Hepatocyte (in vitro differentiated cells): Measurements from ENCODE around the gene CYTH2. TPM values are rescaled to one million over a fixed set of nuclear protein-coding genes. Genes with fewer than 3 reads are reported as not detected.

Experiments
- DNase-seq: peaks from one replicate; pipeline ENCODE4 v3.0.0-alpha.2; 2016; ENCODE audit warnings: low spot score
- H2AFZ ChIP-seq: fragments of 200-600 bp; sonication (generic); 2 replicates; pipeline ENCODE4 v1.6.0; 2016; ENCODE audit warnings: antibody characterized with exemption, mild to moderate bottlenecking
- H3K27ac ChIP-seq: fragments of 200-600 bp; sonication (generic); 2 replicates; pipeline ENCODE4 v1.5.1; 2016; ENCODE audit warnings: mild to moderate bottlenecking
- H3K27me3 ChIP-seq: fragments of 200-600 bp; sonication (generic); 2 replicates; pipeline ENCODE4 v1.6.1; 2016
- H3K36me3 ChIP-seq: fragments of 200-600 bp; sonication (generic); replicated peaks from 2 replicates; pipeline ENCODE4 v1.5.1; 2016; ENCODE audit warnings: low read depth; ENCODE audit not compliant: insufficient read depth
- H3K4me1 ChIP-seq: fragments of 200-600 bp; sonication (generic); 2 replicates; pipeline ENCODE4 v1.5.1; 2016; ENCODE audit warnings: mild to moderate bottlenecking, moderate library complexity; ENCODE audit not compliant: insufficient read depth
- H3K4me2 ChIP-seq: fragments of 200-600 bp; sonication (generic); 2 replicates; pipeline ENCODE4 v1.6.0; 2016
- H3K4me3 ChIP-seq: fragments of 200-600 bp; sonication (generic); 2 replicates; pipeline ENCODE4 v1.5.1; 2016; ENCODE audit warnings: mild to moderate bottlenecking
- H3K79me2 ChIP-seq: fragments of 200-600 bp; sonication (generic); 2 replicates; pipeline ENCODE4 v1.6.0; 2017; ENCODE audit warnings: mild to moderate bottlenecking
- H3K9me2 ChIP-seq: fragments of 200-600 bp; sonication (generic); replicated peaks from 2 replicates; pipeline ENCODE4 v1.6.0; 2017; ENCODE audit warnings: mild to moderate bottlenecking; ENCODE audit not compliant: insufficient read depth
- H3K9me3 ChIP-seq: fragments of 200-600 bp; sonication (generic); 2 replicates; pipeline ENCODE4 v1.5.1; 2016; ENCODE audit warnings: low read depth, mild to moderate bottlenecking
- H4K20me1 ChIP-seq: fragments of 200-600 bp; sonication (generic); 2 replicates; pipeline ENCODE4 v1.6.0; 2016; ENCODE audit warnings: mild to moderate bottlenecking; ENCODE audit not compliant: insufficient read depth, poor library complexity, severe bottlenecking
- EZH2 ChIP-seq: fragments of 200-600 bp; sonication (generic); IDR thresholded peaks from 2 replicates; pipeline ENCODE4 v1.6.1; 2016; ENCODE audit warnings: antibody characterized with exemption, mild to moderate bottlenecking, borderline replicate concordance
- EZH2phosphoT487 ChIP-seq: fragments of 200-600 bp; sonication (generic); IDR thresholded peaks from one replicate; pipeline ENCODE4 v1.6.1; 2018; ENCODE audit warnings: antibody characterized with exemption, mild to moderate bottlenecking, low read depth, moderate library complexity; ENCODE audit not compliant: unreplicated experiment, severe bottlenecking
- WGBS: methylation state at CpG from one replicate; pipeline ENCODE4 v1.1.6; 2016; ENCODE audit warnings: low lambda C conversion rate; ENCODE audit errors: missing lambda C conversion rate; 5-methylcytosine and 5-hydroxymethylcytosine counted together
- polyA plus RNA-seq: library from polyadenylated mRNA; unstranded; fragments of >200 nt; fragmentation: Nextera tagmentation; extraction: Ambion mirVana; gene quantifications from 2 replicates; pipeline ENCODE4 v1.2.1, GENCODE V29; 2016
- total RNA-seq: library from RNA; depleted of rRNA; stranded (reverse); fragments of >200 nt; gene quantifications from 2 replicates; pipeline ENCODE4 v1.2.3, GENCODE V29; 2014
- TF ChIP-seq, protein P1 (sequence below): fragments of 200-600 bp; sonication (generic); IDR thresholded peaks from 2 replicates; pipeline ENCODE4 v1.5.1; 2016; ENCODE audit warnings: antibody characterized with exemption, mild to moderate bottlenecking; ENCODE audit not compliant: poor library complexity

Gene CYTH2
- total and polyA plus RNA-seq, 2 experiments from 2014 or later: 63.1 to 80.1 TPM

DNA sequence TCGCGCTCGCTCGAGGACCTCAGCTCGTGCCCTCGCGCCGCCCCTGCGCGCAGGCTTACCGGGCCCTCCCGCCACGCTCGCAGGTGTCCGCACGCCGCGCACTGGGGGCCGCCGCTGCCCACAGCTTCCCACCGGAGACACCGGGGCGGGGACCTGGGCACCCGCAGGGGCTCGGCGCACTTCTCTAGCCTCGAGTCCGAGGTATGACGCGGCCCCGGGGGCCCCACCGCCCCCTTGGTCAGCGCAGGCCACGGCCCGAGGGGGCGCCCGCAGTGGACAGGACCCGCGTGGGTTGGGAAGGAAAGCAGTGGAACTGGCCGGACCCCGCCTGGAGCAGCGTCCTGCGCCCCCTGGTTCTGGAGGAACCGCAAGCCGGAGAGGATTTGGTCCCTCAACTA, 25.4 kb upstream of the CYTH2 start:
- TF ChIP-seq, protein P1, sequence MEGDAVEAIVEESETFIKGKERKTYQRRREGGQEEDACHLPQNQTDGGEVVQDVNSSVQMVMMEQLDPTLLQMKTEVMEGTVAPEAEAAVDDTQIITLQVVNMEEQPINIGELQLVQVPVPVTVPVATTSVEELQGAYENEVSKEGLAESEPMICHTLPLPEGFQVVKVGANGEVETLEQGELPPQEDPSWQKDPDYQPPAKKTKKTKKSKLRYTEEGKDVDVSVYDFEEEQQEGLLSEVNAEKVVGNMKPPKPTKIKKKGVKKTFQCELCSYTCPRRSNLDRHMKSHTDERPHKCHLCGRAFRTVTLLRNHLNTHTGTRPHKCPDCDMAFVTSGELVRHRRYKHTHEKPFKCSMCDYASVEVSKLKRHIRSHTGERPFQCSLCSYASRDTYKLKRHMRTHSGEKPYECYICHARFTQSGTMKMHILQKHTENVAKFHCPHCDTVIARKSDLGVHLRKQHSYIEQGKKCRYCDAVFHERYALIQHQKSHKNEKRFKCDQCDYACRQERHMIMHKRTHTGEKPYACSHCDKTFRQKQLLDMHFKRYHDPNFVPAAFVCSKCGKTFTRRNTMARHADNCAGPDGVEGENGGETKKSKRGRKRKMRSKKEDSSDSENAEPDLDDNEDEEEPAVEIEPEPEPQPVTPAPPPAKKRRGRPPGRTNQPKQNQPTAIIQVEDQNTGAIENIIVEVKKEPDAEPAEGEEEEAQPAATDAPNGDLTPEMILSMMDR: no peak
- TF ChIP-seq EZH2phosphoT487 (no peak), EZH2 (no peak)
- Histone ChIP-seq H3K4me3 (no peak overlapping the region), H3K9me2 (no peaks in the 10 kb centered on the region), H3K79me2 (peaks cover 16% of the 10 kb centered on the region), H3K27me3 (peaks cover 7% of the 10 kb centered on the region), H3K27ac (no peak overlapping the region), H4K20me1 (no peaks in the 10 kb centered on the region), H3K4me1 (peaks cover 7% of the 10 kb centered on the region), H3K4me2 (peak overlapping the region; percentile 33), H2AFZ (no peak overlapping the region), H3K36me3 (no peaks in the 10 kb centered on the region), H3K9me3 (no peaks in the 10 kb centered on the region)
- 46% methylated on average over 37 of the region's 45 CpGs for WGBS
- DNase-seq: no peak

- Histone ChIP-seq H3K4me3 (no peak overlapping the region), H3K27me3 (peaks cover 7% of the 10 kb centered on the region), H3K79me2 (peaks cover 16% of the 10 kb centered on the region), H3K36me3 (no peaks in the 10 kb centered on the region), H3K9me2 (no peaks in the 10 kb centered on the region), H3K4me2 (peak overlapping the region; percentile 76), H3K27ac (peak overlapping the region; percentile 64), H3K9me3 (no peaks in the 10 kb centered on the region), H2AFZ (peak overlapping the region; percentile 47), H3K4me1 (peaks cover 7% of the 10 kb centered on the region), H4K20me1 (no peaks in the 10 kb centered on the region)
- no peak for DNase-seq
- WGBS: 72% methylated on average over 31 of the region's 38 CpGs
- TF ChIP-seq, protein P1: no peak
- TF ChIP-seq EZH2phosphoT487 (no peak), EZH2 (no peak)
Observed at GRCh38 chr19:48444129-48444935, 24.8 kb upstream of the CYTH2 start.

- TF ChIP-seq EZH2 (no peak), EZH2phosphoT487 (no peak)
- TF ChIP-seq, protein P1: no peak
- H3K36me3 ChIP-seq: no peaks in the 10 kb centered on the region
- no peaks in the 10 kb centered on the region for H3K9me3 ChIP-seq
- H3K4me1 ChIP-seq: peaks cover 7% of the 10 kb centered on the region
- peaks cover 7% of the 10 kb centered on the region for H3K27me3 ChIP-seq
- no peak for DNase-seq
- H2AFZ ChIP-seq: peak overlapping the region; percentile 47
- peak overlapping the region; percentile 76 for H3K4me2 ChIP-seq
- WGBS: 45% methylated on average over 3 of the region's 3 CpGs
- no peaks in the 10 kb centered on the region for H4K20me1 ChIP-seq
- H3K4me3 ChIP-seq: peak overlapping the region; percentile 33
- peaks cover 16% of the 10 kb centered on the region for H3K79me2 ChIP-seq
- peak overlapping the region; percentile 64 for H3K27ac ChIP-seq
- no peaks in the 10 kb centered on the region for H3K9me2 ChIP-seq
Observed at GRCh38 chr19:48444936-48445200, 24.3 kb upstream of the CYTH2 start.
